ENCODE data around the gene PLD2.

The PLD2 gene

GRCh38 chr17:4836221-4836620 is 29.3 kb downstream of the PLD2 start:
- no peak for TF ChIP-seq CTCF (IDR thresholded peaks at IDR 0.05; ENCODE audit: borderline replicate concordance, insufficient read depth, low read depth, low read length)
- H3K4me3 ChIP-seq (ENCODE audit: low read depth, low read length) = no peak overlapping the region

- H3K4me3 ChIP-seq (ENCODE audit: low read depth, low read length) = no peak overlapping the region
- TF ChIP-seq CTCF (IDR thresholded peaks at IDR 0.05; ENCODE audit: borderline replicate concordance, insufficient read depth, low read depth, low read length) = no peak
These were observed 30.7 kb downstream of the PLD2 start for GRCh38 chr17:4837471-4838308.

GRCh38 chr17:4838309-4838785 is 31.4 kb downstream of the PLD2 start:
- TF ChIP-seq CTCF (IDR thresholded peaks at IDR 0.05; ENCODE audit: borderline replicate concordance, insufficient read depth, low read depth, low read length) = no peak
- no peak overlapping the region for H3K4me3 ChIP-seq (ENCODE audit: low read depth, low read length)

GRCh38 chr17:4839221-4839620 is 32.3 kb downstream of the PLD2 start:
- TF ChIP-seq CTCF (IDR thresholded peaks at IDR 0.05; ENCODE audit: borderline replicate concordance, insufficient read depth, low read depth, low read length) = no peak
- no peak overlapping the region for H3K4me3 ChIP-seq (ENCODE audit: low read depth, low read length)

- TF ChIP-seq CTCF (IDR thresholded peaks at IDR 0.05; ENCODE audit: borderline replicate concordance, insufficient read depth, low read depth, low read length) = no peak
- no peak overlapping the region for H3K4me3 ChIP-seq (ENCODE audit: low read depth, low read length)
These were observed 33.3 kb downstream of the PLD2 start for GRCh38 chr17:4839965-4840892.

- TF ChIP-seq CTCF (IDR thresholded peaks at IDR 0.05; ENCODE audit: borderline replicate concordance, insufficient read depth, low read depth, low read length) = no peak
- no peak overlapping the region for H3K4me3 ChIP-seq (ENCODE audit: low read depth, low read length)
These were observed 33.9 kb downstream of the PLD2 start for GRCh38 chr17:4840893-4841242.
